Activated CD4-positive, alpha-beta T cell treated with anti-CD3 and anti-CD28 coated beads, Interleukin-2, amount 10 ng/mL, durations not matched to agents 7 days and 5 days (primary cell): ENCODE results near the gene INSRR. TPM values are rescaled to one million over a fixed set of nuclear protein-coding genes. Genes with fewer than 3 reads are reported as not detected.

ENCODE experiments used
- CTCF ChIA-PET: fragments of 350-600 bp; sonication (Branson Sonifier 250); formaldehyde crosslinking; loops from one replicate; lab custom pipeline; 2021; ENCODE audit warnings: antibody characterized with exemption; lab: Charles Lee
- POLR2A ChIA-PET: fragments of 350-600 bp; sonication (Branson Sonifier 250); formaldehyde crosslinking; loops from one replicate; lab custom pipeline; 2021; ENCODE audit warnings: antibody characterized with exemption; lab: Charles Lee
- DNase-seq: peaks from one replicate; pipeline ENCODE4 v3.0.0-alpha.2; 2020
- H3K27ac Mint-ChIP-seq: one replicate; pipeline ENCODE4 v1.8.0; 2021; ENCODE audit warnings: mild to moderate bottlenecking, moderate library complexity, mixed read lengths
- H3K27me3 Mint-ChIP-seq: one replicate; pipeline ENCODE4 v1.8.0; 2021; ENCODE audit warnings: mixed read lengths
- H3K36me3 Mint-ChIP-seq: one replicate; pipeline ENCODE4 v1.8.0; 2021; ENCODE audit warnings: low read depth, mixed read lengths
- H3K4me1 Mint-ChIP-seq: one replicate; pipeline ENCODE4 v1.8.0; 2021; ENCODE audit warnings: mixed read lengths
- H3K4me3 Mint-ChIP-seq: one replicate; pipeline ENCODE4 v1.8.0; 2021; ENCODE audit warnings: mild to moderate bottlenecking, moderate library complexity, mixed read lengths
- H3K9me3 Mint-ChIP-seq: one replicate; pipeline ENCODE4 v1.8.0; 2021; ENCODE audit warnings: mixed read lengths
- total RNA-seq, 2 experiments: library from RNA; stranded (reverse); gene quantifications; one replicate each; pipeline ENCODE4 v1.2.3, GENCODE V29; 2021

Gene INSRR
- total RNA-seq, 2 experiments from 2014 or later = 0.05 TPM; not detected in 1

- no peak for DNase-seq
- Mint-ChIP-seq H3K27me3 (peaks cover 35% of the 10 kb centered on the region), H3K9me3 (no peaks in the 10 kb centered on the region), H3K27ac (no peak overlapping the region), H3K4me1 (no peaks in the 10 kb centered on the region), H3K4me3 (no peak overlapping the region), H3K36me3 (no peaks in the 10 kb centered on the region)
- ChIA-PET CTCF (interaction anchor here (1.2 to 2.1 kb wide), 7 partner anchors 9 to 84 kb away, joined by 3 to 11 read pairs (median 5); no protein-coding TSS in a partner anchor), POLR2A (no interaction called here)
Measured at GRCh38 chr1:156881101-156881500, 22.2 kb upstream of the INSRR start.

DNA sequence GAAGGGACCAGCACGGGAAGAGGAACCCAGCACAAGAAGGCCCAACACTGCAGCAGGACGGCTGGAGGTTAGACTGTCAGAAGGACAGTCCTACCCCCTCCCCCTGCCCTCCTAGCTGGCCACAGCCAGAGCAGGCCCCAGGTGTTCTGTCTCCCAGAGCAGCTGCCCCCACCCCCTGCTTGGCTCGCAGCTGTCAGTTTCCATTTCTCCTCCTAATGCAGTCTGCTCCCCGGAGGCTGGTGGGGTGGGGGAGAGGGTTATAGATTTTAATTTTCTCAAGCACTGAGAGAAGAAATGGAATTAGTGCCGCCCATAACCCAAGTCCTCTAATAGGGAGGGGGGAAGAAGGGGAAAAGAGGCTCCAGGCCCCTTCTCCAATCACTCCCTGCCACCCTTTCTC lies 21.6 kb upstream of the INSRR start:
- CTCF ChIA-PET = interaction anchor here (1.4 to 2.1 kb wide), 6 partner anchors 9 to 191 kb away, joined by 4 to 11 read pairs (median 6); no protein-coding TSS in a partner anchor
- no peaks in the 10 kb centered on the region for H3K36me3 Mint-ChIP-seq
- H3K4me3 Mint-ChIP-seq = no peak overlapping the region
- DNase-seq = no peak
- POLR2A ChIA-PET = no interaction called here
- H3K27me3 Mint-ChIP-seq = peaks cover 31% of the 10 kb centered on the region
- no peaks in the 10 kb centered on the region for H3K4me1 Mint-ChIP-seq
- H3K9me3 Mint-ChIP-seq = no peaks in the 10 kb centered on the region
- no peak overlapping the region for H3K27ac Mint-ChIP-seq

DNA sequence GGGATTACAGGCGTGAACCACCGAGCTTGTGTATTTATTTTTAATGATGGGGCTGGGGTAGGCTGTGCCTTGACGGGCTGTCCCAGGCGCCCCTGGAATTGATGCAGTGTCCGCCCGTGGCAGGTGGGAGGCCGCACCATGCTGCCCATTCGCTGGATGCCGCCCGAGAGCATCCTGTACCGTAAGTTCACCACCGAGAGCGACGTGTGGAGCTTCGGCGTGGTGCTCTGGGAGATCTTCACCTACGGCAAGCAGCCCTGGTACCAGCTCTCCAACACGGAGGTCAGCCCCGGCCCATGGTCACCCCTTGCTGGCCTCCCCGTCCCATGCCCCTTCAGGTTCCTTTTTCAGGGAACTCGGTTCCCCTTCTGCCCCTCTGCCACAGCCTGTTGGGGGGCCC lies 21.0 kb upstream of the INSRR start:
- Mint-ChIP-seq H3K4me3 (no peak overlapping the region), H3K4me1 (no peaks in the 10 kb centered on the region), H3K27me3 (peaks cover 28% of the 10 kb centered on the region), H3K9me3 (no peaks in the 10 kb centered on the region), H3K27ac (no peak overlapping the region), H3K36me3 (no peaks in the 10 kb centered on the region)
- POLR2A ChIA-PET = no interaction called here
- no peak for DNase-seq
- CTCF ChIA-PET = interaction anchor here (0.8 to 2.1 kb wide), 4 partner anchors 10 to 190 kb away, joined by 3 to 11 read pairs (median 4); no protein-coding TSS in a partner anchor

DNA sequence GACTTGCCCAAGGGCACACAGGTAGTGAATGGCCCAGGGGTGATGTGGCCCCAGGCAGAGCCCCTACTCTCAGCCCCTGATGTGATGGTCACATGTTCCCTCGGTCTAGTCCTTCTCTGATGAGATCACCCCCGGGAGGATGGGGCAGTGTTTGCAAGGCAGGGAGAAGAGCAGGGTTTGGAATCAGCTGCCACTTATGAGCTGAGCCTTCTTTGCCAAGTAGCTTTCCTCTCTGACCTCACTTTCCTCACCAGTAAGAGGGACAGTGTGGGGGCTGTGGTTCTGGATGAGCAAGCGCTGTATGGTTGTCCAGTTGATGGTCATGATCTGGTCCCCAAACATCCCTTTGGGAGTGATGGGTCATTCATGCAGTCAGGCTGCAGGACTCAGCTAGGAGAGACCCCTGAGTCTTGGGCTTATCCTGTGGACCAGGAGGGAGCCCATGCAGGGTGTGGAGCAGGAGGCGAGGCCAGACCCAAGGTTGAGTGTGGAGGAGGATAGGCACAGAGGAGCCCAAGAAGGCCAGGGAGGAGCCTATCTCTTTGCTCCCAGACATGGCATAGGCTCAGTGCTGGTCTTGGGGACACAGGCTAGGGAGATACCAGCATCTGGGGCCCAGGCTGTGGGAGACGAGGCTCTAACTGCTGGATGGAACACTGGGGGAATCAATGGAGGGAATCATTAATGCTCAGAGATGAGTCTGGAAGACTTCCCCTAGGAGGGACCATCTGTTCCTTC lies 18.7 kb upstream of the INSRR start:
- no peak for DNase-seq
- no peak overlapping the region for H3K27ac Mint-ChIP-seq
- H3K9me3 Mint-ChIP-seq = no peaks in the 10 kb centered on the region
- H3K27me3 Mint-ChIP-seq = peaks cover 25% of the 10 kb centered on the region
- H3K36me3 Mint-ChIP-seq = no peaks in the 10 kb centered on the region
- no peak overlapping the region for H3K4me3 Mint-ChIP-seq
- ChIA-PET CTCF (interaction anchor here (1.0 to 10.1 kb wide), 6 partner anchors 10 to 53 kb away, joined by 3 to 60 read pairs (median 3); partner anchors contain the start of gene NTRK1), POLR2A (no interaction called here)
- H3K4me1 Mint-ChIP-seq = no peaks in the 10 kb centered on the region

- DNase-seq = no peak
- Mint-ChIP-seq H3K27me3 (peaks cover 23% of the 10 kb centered on the region), H3K4me3 (no peak overlapping the region), H3K9me3 (no peaks in the 10 kb centered on the region), H3K27ac (no peak overlapping the region), H3K36me3 (no peaks in the 10 kb centered on the region), H3K4me1 (no peaks in the 10 kb centered on the region)
- ChIA-PET POLR2A (no interaction called here), CTCF (interaction anchor here (0.7 to 10.1 kb wide), 8 partner anchors 11 to 125 kb away, joined by 3 to 60 read pairs (median 3); partner anchors contain the start of gene NTRK1)
Measured at GRCh38 chr1:156876281-156876680, 17.4 kb upstream of the INSRR start.

- no peak overlapping the region for H3K4me3 Mint-ChIP-seq
- no peak overlapping the region for H3K27ac Mint-ChIP-seq
- ChIA-PET POLR2A (no interaction called here), CTCF (interaction anchor here (0.6 to 10.1 kb wide), 5 partner anchors 13 to 186 kb away, joined by 3 to 60 read pairs (median 4); partner anchors contain the start of gene NTRK1)
- peaks cover 3% of the 10 kb centered on the region for H3K4me1 Mint-ChIP-seq
- peaks cover 21% of the 10 kb centered on the region for H3K27me3 Mint-ChIP-seq
- no peaks in the 10 kb centered on the region for H3K36me3 Mint-ChIP-seq
- no peaks in the 10 kb centered on the region for H3K9me3 Mint-ChIP-seq
- no peak for DNase-seq
Measured at GRCh38 chr1:156875341-156875615, 16.4 kb upstream of the INSRR start.

DNA sequence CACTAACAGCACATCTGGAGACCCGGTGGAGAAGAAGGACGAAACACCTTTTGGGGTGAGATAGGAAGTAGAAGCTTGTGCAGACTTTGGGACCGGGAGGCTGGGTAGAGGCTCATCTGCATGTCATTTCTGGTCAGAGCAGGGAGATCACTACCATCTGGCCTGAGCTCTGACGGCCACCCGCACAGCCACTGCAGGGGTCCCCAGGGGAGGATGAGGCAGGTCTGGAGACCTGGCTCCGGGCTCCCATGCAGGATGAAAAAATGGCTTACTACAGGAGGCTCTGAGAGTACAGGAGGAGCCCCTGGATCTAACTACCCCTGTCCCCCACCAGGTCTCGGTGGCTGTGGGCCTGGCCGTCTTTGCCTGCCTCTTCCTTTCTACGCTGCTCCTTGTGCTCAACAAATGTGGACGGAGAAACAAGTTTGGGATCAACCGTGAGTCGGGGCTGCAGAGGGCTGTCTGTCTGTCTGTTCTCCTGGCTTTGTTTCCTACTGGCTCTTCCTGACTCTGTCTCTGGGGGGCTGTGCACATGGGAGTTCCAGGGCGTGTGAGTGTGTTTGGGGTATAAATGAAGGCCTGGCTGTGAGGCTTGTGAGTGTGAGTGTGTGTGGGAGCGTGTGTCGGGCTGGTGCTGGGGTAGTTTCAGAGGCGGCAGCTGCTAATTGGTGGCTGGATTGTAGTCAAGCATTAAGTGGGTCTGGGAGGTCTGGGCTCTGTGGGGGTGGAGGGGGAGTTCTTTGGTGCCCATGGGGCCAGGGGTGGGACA lies 15.8 kb upstream of the INSRR start:
- no peaks in the 10 kb centered on the region for H3K9me3 Mint-ChIP-seq
- no peaks in the 10 kb centered on the region for H3K36me3 Mint-ChIP-seq
- H3K27ac Mint-ChIP-seq = no peak overlapping the region
- ChIA-PET POLR2A (no interaction called here), CTCF (interaction anchor here (0.6 to 10.1 kb wide), 6 partner anchors 12 to 185 kb away, joined by 3 to 60 read pairs (median 4); partner anchors contain the start of gene NTRK1)
- no peak for DNase-seq
- H3K27me3 Mint-ChIP-seq = peaks cover 24% of the 10 kb centered on the region
- no peak overlapping the region for H3K4me3 Mint-ChIP-seq
- peaks cover 4% of the 10 kb centered on the region for H3K4me1 Mint-ChIP-seq

GRCh38 chr1:156874142-156874541 lies 15.2 kb upstream of the INSRR start:
- Mint-ChIP-seq H3K9me3 (no peaks in the 10 kb centered on the region), H3K4me3 (no peak overlapping the region), H3K27me3 (peaks cover 24% of the 10 kb centered on the region), H3K36me3 (no peaks in the 10 kb centered on the region), H3K4me1 (peaks cover 4% of the 10 kb centered on the region), H3K27ac (no peak overlapping the region)
- no peak for DNase-seq
- POLR2A ChIA-PET = no interaction called here
- CTCF ChIA-PET = interaction anchor here (1.0 to 10.1 kb wide), 4 partner anchors 12 to 185 kb away, joined by 3 to 60 read pairs (median 4); partner anchors contain the start of gene NTRK1

GRCh38 chr1:156873659-156874058 lies 14.7 kb upstream of the INSRR start:
- peaks cover 22% of the 10 kb centered on the region for H3K27me3 Mint-ChIP-seq
- POLR2A ChIA-PET = no interaction called here
- no peak overlapping the region for H3K27ac Mint-ChIP-seq
- no peak for DNase-seq
- no peak overlapping the region for H3K4me3 Mint-ChIP-seq
- no peaks in the 10 kb centered on the region for H3K9me3 Mint-ChIP-seq
- H3K4me1 Mint-ChIP-seq = peaks cover 4% of the 10 kb centered on the region
- no peaks in the 10 kb centered on the region for H3K36me3 Mint-ChIP-seq
- CTCF ChIA-PET = interaction anchor here (1.0 to 10.1 kb wide), 4 partner anchors 11 to 184 kb away, joined by 3 to 60 read pairs (median 4); partner anchors contain the start of gene NTRK1

DNA sequence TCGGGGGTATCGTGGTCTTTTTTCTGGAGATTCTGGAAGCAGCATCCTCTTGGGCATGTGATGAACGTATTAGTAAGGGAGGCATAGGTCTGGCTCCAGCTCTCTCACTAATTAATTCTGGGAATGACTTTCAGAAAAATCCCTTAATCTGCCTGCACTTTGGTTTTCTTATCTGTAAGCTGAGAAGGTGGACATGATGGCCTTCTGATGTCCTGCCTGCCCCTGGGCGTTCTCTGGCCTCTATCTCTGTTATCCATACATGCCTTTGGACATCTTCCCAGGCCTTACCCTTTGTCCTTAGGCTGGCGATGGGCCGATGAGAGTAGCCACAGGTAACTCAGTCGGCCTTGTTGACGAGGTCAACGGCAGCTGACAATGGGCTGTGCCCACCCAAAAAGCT lies 10.5 kb upstream of the INSRR start:
- ChIA-PET POLR2A (no interaction called here), CTCF (interaction anchor here (0.6 to 10.1 kb wide), 4 partner anchors 7 to 594 kb away, joined by 3 to 60 read pairs (median 3); partner anchors contain the start of gene NTRK1)
- Mint-ChIP-seq H3K4me1 (peaks cover 34% of the 10 kb centered on the region), H3K27ac (peak overlapping the region; percentile 75), H3K36me3 (no peaks in the 10 kb centered on the region), H3K4me3 (no peak overlapping the region), H3K9me3 (no peaks in the 10 kb centered on the region), H3K27me3 (peaks cover 9% of the 10 kb centered on the region)
- no peak for DNase-seq

DNA sequence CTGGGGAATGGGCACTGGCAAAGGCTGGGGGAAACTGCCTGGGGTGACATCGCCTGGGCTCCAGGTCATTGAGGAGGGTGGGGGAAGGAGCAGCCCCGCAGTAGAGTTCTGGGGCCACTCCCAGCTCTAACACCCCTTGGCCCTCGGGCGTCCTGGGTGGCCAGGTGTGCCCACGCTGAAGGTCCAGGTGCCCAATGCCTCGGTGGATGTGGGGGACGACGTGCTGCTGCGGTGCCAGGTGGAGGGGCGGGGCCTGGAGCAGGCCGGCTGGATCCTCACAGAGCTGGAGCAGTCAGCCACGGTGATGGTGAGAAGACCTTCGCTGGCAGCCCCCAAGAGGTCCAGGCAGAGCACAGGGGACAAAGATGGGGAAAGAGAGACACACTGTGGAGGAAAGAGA lies 9.4 kb upstream of the INSRR start:
- POLR2A ChIA-PET = no interaction called here
- peaks cover 45% of the 10 kb centered on the region for H3K4me1 Mint-ChIP-seq
- H3K27ac Mint-ChIP-seq = no peak overlapping the region

GRCh38 chr1:156866249-156866909 lies 7.5 kb upstream of the INSRR start:
- POLR2A ChIA-PET = no interaction called here

More for the DNA sequence above, 9.4 kb upstream of the INSRR start:
- no peak overlapping the region for H3K4me3 Mint-ChIP-seq
- H3K9me3 Mint-ChIP-seq = no peaks in the 10 kb centered on the region
- no peaks in the 10 kb centered on the region for H3K36me3 Mint-ChIP-seq
- CTCF ChIA-PET = interaction anchor here (0.9 kb wide), 1 partner anchor 61 kb away, joined by 3 read pairs; no protein-coding TSS in a partner anchor
- H3K27me3 Mint-ChIP-seq = peaks cover 5% of the 10 kb centered on the region
- DNase-seq = no peak

More at GRCh38 chr1:156866249-156866909, 7.5 kb upstream of the INSRR start:
- peak; percentile 20 for DNase-seq
- Mint-ChIP-seq H3K4me1 (peaks cover 62% of the 10 kb centered on the region), H3K9me3 (no peaks in the 10 kb centered on the region), H3K27me3 (peaks cover 10% of the 10 kb centered on the region), H3K36me3 (no peaks in the 10 kb centered on the region), H3K27ac (peak overlapping the region; percentile 81), H3K4me3 (no peak overlapping the region)
- CTCF ChIA-PET = interaction anchor here (1.0 to 7.2 kb wide), 5 partner anchors 8 to 140 kb away, joined by 3 to 60 read pairs (median 3); no protein-coding TSS in a partner anchor
